Measurements from ENCODE around the gene TBC1D9B.

TBC1D9B gene

DNA sequence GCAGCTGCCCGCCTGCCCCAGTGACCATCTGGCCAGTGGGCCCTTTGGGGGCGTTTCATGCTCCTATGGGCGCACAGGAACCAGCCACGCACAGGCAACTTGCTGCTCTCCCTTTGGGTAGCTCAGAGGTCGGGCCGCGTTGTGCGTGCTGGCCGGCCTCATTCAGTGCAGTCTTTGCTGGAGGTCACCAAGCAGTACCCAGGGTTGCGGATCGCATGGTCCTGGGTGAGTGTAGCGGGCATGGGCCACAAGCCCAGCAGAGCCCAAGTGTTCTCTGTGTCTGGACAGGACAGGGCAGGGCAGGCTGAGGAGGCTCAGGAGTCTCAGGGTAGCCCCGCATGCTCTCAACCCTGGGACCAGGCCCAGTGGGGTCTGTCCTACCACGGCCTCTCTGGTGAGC lies 39.2 kb downstream of the TBC1D9B start:
- DNase-seq, result no peak

DNA sequence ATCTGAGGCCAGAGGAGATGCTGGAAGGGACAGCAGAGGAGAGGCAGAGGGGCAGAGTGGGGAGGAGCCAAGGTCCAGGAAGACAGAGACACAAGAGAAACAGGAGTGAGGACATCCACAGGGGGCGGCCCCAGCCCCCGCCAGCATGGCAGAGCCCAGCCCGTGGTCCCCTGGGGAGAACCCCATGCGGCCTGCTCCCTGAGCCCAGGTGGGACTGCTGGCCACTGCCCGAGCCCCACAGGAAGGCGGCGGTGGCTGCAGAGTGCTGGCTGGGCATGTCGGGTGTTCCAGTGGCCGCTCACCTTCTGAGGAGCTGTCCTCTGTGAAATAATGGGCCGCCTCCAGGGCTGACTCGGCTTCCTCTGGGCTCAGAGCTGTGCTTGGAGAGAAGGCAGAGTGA lies 40.2 kb downstream of the TBC1D9B start:
- DNase-seq, result no peak

- no peak for DNase-seq
These were observed 40.6 kb downstream of the TBC1D9B start for GRCh38 chr5:179867079-179867465.

DNA sequence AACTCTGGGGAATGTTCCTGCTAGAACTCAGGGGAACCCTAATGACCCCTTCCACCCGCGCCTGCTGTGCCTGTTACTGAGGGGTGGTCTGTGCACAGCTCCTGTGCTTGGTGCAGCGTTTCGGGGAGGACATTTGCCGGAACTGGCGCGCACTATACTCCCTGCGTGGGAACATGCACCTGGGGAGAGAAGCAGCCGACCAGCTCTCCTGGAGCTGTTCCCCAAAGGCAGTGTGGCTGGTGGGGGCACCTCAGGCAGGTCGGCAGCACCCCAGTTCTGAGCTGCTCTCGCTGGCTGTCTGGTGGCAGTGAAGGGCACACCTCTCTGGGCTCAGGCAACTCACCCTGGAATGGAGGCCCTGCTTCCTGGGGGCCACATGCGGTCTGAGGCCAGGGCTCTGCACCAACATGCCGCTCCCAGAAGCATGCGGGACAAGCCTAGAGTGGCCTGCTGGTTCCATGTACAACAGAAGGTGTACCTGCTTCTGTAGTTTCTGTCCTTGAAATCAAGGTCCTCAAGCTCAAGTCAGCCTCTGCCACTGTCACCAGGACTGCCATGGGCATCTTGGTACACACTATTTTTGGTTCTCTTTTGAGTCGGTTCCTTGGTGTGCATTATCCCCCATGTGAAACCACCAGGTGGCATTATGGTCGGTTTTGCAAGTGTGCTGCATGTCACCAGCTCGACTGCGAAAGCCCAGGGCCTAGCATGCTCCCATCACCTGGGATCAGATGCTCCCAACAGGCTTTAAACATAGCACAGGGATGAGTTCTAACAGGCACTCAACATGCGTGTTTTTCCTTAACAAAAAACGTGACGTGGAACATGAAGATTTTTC lies 41.2 kb downstream of the TBC1D9B start:
- no peak for DNase-seq

DNA sequence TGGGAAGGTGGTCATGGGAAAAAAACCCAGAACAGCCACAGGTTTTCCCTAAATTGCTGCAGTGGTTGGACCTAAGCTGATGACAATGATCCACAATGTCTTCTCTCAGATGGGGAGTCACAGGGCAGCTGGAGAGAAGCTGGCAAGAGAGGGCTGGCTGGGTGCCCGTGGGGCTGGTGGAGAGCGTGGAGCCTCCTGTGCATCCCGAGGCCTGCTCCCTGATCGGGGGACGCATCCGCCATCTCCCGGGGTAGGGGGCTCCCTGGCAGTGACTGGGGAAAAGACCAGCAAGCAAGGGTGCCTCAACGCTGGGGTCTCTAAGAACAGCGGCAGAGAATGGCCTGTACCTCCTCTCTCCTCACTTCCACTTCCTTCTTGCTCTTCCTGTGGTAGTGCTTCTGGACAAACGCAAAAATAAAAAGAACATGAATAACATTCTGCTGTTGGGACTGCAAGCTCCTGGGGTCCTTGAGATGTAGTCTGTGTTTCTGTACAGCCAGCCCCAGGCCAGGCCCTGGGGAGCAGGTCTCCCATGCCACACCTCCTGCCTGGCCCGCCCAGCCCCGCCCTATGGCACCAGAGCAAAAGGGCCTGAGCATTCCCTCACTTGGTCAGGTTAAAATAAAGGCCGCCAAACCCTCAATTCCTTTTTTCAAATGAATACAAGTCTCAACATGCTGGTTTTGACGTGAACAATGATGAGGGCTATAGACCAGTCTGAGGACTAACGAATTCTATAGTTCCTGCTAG lies 42.0 kb downstream of the TBC1D9B start:
- no peak for DNase-seq

- DNase-seq, result no peak
These were observed 43.0 kb downstream of the TBC1D9B start for GRCh38 chr5:179864686-179865085.

DNA sequence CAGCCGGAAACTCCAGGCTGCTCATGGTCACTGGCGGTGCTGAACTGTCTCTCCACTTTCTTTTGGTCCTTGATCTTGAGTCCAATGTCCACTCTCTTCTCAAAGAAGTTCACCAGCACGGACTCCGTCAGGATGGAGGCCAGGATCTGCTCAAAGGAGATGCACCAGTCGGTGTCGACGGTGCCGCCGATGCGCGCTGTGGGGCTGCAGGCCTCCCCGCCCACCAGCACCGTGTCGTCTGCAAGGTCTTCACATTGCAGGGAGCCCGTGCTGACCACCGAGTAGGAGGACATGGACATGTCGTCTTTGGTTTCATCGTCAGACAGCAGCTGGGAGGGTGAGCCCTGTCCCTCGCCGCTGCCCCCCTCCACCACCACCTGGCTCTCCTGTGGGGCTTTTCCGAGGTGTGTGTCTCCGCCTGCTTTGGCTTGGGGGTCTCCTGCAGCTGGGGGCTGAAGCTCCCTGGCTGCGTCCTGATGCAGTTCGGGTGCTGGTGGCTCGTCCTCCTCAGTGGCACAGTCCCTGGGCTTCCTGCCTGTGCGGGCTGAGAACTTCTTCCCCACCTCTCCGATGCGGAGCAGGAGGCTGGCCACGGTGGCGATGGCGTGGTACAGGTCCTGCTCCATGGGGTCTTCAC lies 44.1 kb downstream of the TBC1D9B start:
- DNase-seq, result no peak

GRCh38 chr5:179862891-179863290 lies 44.8 kb downstream of the TBC1D9B start:
- DNase-seq, result no peak

DNA sequence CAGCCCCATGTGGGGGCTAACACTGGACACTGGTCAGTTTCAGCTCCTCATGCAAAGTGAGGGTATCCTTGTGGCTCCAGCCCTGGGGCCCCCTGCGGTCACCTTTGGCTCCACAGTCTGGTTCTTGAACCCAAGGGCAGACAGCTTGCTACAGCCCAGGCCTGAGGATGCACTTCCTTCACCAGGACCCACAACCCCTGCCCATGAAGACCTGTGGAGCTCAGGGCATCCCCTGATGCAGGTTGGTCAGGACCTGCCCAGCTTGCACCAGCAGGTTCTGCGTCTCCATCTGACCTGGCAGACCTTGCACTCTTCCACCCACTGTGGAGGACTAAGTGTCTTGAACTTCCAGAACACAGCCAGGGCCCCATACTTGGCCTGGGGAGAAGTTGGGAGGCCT lies 45.4 kb downstream of the TBC1D9B start:
- no peak for DNase-seq

DNA sequence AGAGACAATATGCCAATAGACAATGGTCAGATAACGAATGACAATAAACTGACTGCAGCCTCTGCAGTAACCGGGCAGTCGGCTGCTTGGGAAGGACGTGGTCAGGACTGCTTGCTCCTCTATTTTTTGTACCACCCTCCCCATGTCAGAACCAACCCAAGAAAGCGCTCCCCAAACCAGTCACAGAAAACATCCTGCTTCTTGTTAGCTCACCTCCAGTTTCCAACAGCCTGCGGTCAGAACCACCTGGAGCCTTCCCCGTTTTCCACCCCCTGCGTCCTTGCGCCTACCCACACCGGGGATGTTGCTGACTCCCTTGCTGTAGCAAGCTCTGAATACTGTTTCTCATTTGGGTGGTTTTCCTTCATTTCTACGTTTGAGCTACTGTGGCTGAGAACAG lies 47.4 kb downstream of the TBC1D9B start:
- DNase-seq, result no peak

DNA sequence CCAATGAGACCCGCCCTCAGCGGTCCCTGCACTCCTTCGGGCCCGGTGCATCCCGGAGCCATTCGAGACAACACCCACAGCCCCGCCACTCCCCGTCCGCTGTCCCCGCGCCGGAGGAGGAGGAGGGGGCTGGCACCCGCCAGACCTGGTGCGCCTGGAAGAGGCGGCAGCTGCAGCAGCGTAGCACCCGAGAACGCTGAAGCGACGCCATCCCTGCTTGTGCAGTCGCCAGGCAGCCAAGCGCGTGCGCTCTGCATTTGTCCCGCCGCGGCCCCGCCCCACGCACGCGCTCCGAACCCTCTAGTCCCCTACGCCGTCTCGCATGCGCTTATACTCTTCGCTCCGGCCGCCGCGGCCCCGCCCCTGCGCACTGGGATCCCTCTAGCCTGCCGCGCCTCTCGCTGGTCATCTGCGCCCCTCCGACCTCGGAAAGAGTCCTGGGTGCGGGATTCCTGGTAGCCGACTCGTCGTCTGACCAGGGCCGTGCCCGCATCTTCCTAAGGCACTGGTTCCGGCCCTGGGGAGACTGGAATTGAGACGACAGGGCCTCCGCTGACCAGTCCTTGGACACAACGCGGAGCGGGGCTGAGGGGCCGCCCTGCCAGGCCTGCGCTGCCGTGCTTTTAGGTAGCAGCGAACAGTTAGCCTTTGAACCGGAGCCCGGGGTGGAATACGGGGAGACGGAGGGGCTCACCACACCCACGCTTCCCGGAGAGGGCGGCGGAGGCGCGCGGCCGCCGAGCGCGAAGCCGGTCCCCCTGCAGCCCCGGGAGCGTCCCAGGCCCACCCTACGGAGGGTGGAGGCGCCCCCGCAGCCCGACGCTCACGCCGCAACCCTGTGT lies 48.9 kb downstream of the TBC1D9B start, which contains the start of gene MRNIP:
MRNIP (minus strand) TSS at position 232 of the 842 bp plus-strand sequence; CDS start at position 211, 21 bp downstream.
- DNase-seq, result peak; percentile 89 to 94

DNA sequence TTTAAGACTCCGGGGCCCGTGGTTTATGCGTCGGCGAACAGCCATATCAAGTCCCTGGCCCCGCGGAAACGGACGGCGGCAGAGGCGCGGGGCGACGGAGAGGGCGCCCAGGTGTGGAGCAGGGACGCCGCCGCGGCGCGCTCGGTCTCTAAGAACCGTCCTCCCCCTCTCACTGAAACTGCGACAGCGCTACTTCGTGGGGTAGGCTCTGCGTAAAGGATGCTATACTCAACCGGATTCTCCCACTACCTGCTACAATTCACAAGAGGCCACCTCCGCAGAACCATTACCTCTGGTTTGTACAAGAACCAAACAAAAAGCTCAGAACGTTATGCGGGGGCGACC lies 49.5 kb downstream of the TBC1D9B start:
- DNase-seq, result no peak

GRCh38 chr5:179854356-179854755 lies 53.3 kb downstream of the TBC1D9B start:
- no peak for DNase-seq

GRCh38 chr5:179852993-179853547 lies 54.6 kb downstream of the TBC1D9B start:
- DNase-seq, result peak; percentile 27 to 40

- no peak for DNase-seq
These were observed 66.1 kb downstream of the TBC1D9B start for GRCh38 chr5:179841621-179842020.

- no peak for DNase-seq
These were observed 66.9 kb downstream of the TBC1D9B start for GRCh38 chr5:179840766-179841165.

- DNase-seq, result no peak
These were observed 67.4 kb downstream of the TBC1D9B start for GRCh38 chr5:179840321-179840720.

GRCh38 chr5:179839328-179840256 lies 68.1 kb downstream of the TBC1D9B start:
- no peak for DNase-seq

- DNase-seq, result no peak
These were observed 70.4 kb downstream of the TBC1D9B start for GRCh38 chr5:179837076-179838011.

Measured in inflammatory macrophage treated with lipopolysaccharide for 1 hour (primary cell).